Measurements from ENCODE around the gene GFAP.

DNA sequence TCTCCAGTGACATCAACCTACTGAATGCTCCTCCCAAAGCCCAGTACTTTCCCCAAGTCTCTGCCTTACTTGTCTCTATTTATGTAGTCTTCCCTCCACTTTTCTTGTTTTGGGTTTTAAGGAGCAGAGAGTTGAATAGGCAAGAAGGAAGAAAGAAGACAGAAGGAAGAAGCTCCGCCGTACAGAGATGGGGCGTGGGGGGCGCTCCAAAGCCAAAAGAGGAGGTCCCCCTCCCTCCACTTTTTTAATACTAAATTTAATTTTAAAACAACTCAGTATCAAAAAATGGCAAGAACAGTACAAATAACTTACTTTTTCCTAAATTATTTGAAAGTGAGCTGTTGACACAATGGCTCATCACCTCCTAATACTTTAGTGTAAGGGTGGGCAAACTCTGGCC is 20.7 kb downstream of the GFAP start:
- TF ChIP-seq SUZ12 (IDR thresholded peaks at IDR 0.05; ENCODE audit: extremely low read depth, insufficient read depth, insufficient read length), result no peak
- no peak for TF ChIP-seq ZNF274 (IDR thresholded peaks at IDR 0.05; ENCODE audit: low read depth, low read length)
